K562 (cell line): ENCODE data around the gene MUSK. TPM values are rescaled to one million over a fixed set of nuclear protein-coding genes. Genes with fewer than 3 reads are reported as not detected.

Experiments used
- ATAC-seq: fragments of 200-7000 bp; cut with Tn5 transposase; 3 replicates; pipeline ENCODE4 v1.9.1; 2020; ENCODE audit warnings: moderate library complexity
- BruUV-seq: library from RNA; stranded (reverse); fragments of 400-500 nt; replicated peaks from 2 replicates; lab custom pipeline; 2021; lab: Mats Ljungman, UMichigan
- CTCF ChIA-PET: fragments of 300-600 bp; formaldehyde crosslinking; extraction: SDS; loops from one replicate; lab custom pipeline; 2021; ENCODE audit warnings: low intra/inter-chr PET ratio; lab: Yijun Ruan, JAX
- POLR2A ChIA-PET: fragments of 300-600, 350-650 bp; sonication (Branson Sonifier 250); formaldehyde crosslinking; extraction: SDS; loops from one replicate; lab custom pipeline; 2021; ENCODE audit warnings: antibody characterized with exemption, inconsistent platforms; lab: Yijun Ruan, JAX
- DNase-seq, 4 experiments: peaks; one replicate each; pipeline versions ENCODE4 v3.0.0 to v3.0.0-alpha.2; 2011 to 2018; ENCODE audit warnings: low spot score in 3 of 4, mixed read lengths in 3 of 4; ENCODE audit errors: extremely low read depth in 1 of 4
- FAIRE-seq: peaks from 2 replicates; lab custom pipeline; 2011; peaks lifted over from hg19 to GRCh38; lab: Jason Lieb, UNC
- H2AFZ ChIP-seq: 2 replicates; pipeline ENCODE4 v1.6.0; 2011; ENCODE audit warnings: low read depth, low read length, control low read depth, inconsistent platforms
- H3K27ac ChIP-seq: fragments of 200-600 bp; 3 replicates; pipeline ENCODE4 v1.8.0; 2011; ENCODE audit warnings: low read depth, mild to moderate bottlenecking, control low read depth, inconsistent platforms, low read length, moderate library complexity, mixed read lengths; ENCODE audit errors: extremely low read depth
- H3K27me3 ChIP-seq, 2 experiments: fragments of 300-600 bp in 1 of 2; 2 replicates in 1 of 2; 3 replicates in 1 of 2; pipeline versions ENCODE4 v1.6.0 to v1.8.0; 2011; ENCODE audit warnings: inconsistent platforms in 2 of 2, low read length in 2 of 2, mild to moderate bottlenecking in 1 of 2, mixed read lengths in 1 of 2, moderate library complexity in 1 of 2; ENCODE audit not compliant: control insufficient read depth in 2 of 2, insufficient read depth in 2 of 2
- H3K36me3 ChIP-seq: fragments of 300-600 bp; 3 replicates; pipeline ENCODE4 v1.8.0; 2011; ENCODE audit warnings: mild to moderate bottlenecking, low read length, inconsistent platforms; ENCODE audit not compliant: control insufficient read depth, insufficient read depth
- H3K4me1 ChIP-seq, 2 experiments: fragments of 200-600 bp in 1 of 2; replicated peaks in 1 of 2; 2 replicates in 1 of 2; 3 replicates in 1 of 2; pipeline versions ENCODE4 v1.5.1 to v1.8.0; 2011; ENCODE audit warnings: inconsistent platforms in 2 of 2, low read length in 2 of 2, mild to moderate bottlenecking in 1 of 2, mixed read lengths in 1 of 2, moderate library complexity in 1 of 2; ENCODE audit not compliant: control insufficient read depth in 2 of 2, insufficient read depth in 2 of 2
- H3K4me2 ChIP-seq: 2 replicates; pipeline ENCODE4 v1.6.1; 2011; ENCODE audit warnings: low read length, control low read depth, inconsistent platforms, mixed read lengths; ENCODE audit not compliant: insufficient read depth
- H3K4me3 ChIP-seq: fragments of 200-600 bp; sonication (generic), shearing (Covaris generic); 2 replicates; pipeline ENCODE4 v1.5.1; 2016; ENCODE audit warnings: control low read depth, inconsistent platforms
- H3K79me2 ChIP-seq: fragments of 200-600 bp; 3 replicates; pipeline ENCODE4 v1.8.0; 2011; ENCODE audit warnings: low read length, inconsistent platforms; ENCODE audit not compliant: control insufficient read depth, insufficient read depth
- H3K9ac ChIP-seq, 2 experiments: 2 replicates each; pipeline versions ENCODE4 v1.6.0 to v1.6.1; 2011; ENCODE audit warnings: low read depth in 2 of 2, low read length in 2 of 2, control low read depth in 1 of 2, inconsistent platforms in 1 of 2, mild to moderate bottlenecking in 1 of 2, mixed read lengths in 1 of 2; ENCODE audit not compliant: insufficient read depth in 1 of 2
- H3K9me1 ChIP-seq: one replicate; pipeline ENCODE4 v1.6.0; 2011; ENCODE audit warnings: inconsistent platforms, mild to moderate bottlenecking, low read length, moderate library complexity; ENCODE audit not compliant: control insufficient read depth, insufficient read depth
- H3K9me3 ChIP-seq: replicated peaks from 2 replicates; pipeline ENCODE4 v1.5.1; 2011; ENCODE audit warnings: low read depth, low read length, inconsistent platforms; ENCODE audit not compliant: control insufficient read depth, insufficient read depth
- H4K20me1 ChIP-seq: replicated peaks from 2 replicates; pipeline ENCODE4 v1.6.1; 2011; ENCODE audit warnings: low read length, inconsistent platforms, mixed read lengths; ENCODE audit not compliant: control insufficient read depth, insufficient read depth
- CREB3L1 ChIP-seq: fragments of 450-650 bp; IDR thresholded peaks from 2 replicates; pipeline ENCODE4 v1.6.1; 2014; ENCODE audit warnings: low read depth, mild to moderate bottlenecking, moderate library complexity, borderline replicate concordance
- CTBP1 ChIP-seq: fragments of 450-650 bp; IDR thresholded peaks from 2 replicates; pipeline ENCODE4 v1.6.1; 2016; ENCODE audit warnings: borderline replicate concordance
- ERF ChIP-seq: fragments of 450-650 bp; formaldehyde crosslinking; IDR thresholded peaks from 2 replicates; pipeline ENCODE4 v1.4.0; 2020; ENCODE audit warnings: mild to moderate bottlenecking, mixed read lengths
- ETS1 ChIP-seq: conservative IDR thresholded peaks from 2 replicates; pipeline ENCODE4 v1.6.1; 2011; ENCODE audit warnings: low read depth, mild to moderate bottlenecking, low read length; ENCODE audit not compliant: control insufficient read depth
- FOS ChIP-seq: IDR thresholded peaks from 3 replicates; pipeline ENCODE4 v1.6.1; 2011; ENCODE audit not compliant: insufficient read length; ENCODE audit errors: extremely low read depth
- HEY1 ChIP-seq: fragments of 250-450 bp; sonication (Bioruptor Pico); IDR thresholded peaks from 2 replicates; pipeline ENCODE4 v1.5.0; 2020; ENCODE audit warnings: mild to moderate bottlenecking, moderate library complexity, borderline replicate concordance
- KDM1A ChIP-seq, 2 experiments: fragments of 450-650 bp; IDR thresholded peaks; 2 replicates each; pipeline ENCODE4 v1.6.1; 2016; ENCODE audit warnings: mild to moderate bottlenecking in 2 of 2
- KLF16 ChIP-seq: IDR thresholded peaks from 2 replicates; pipeline ENCODE4 v1.6.1; 2016; ENCODE audit warnings: antibody characterized with exemption
- MLX ChIP-seq, 2 experiments: fragments of 450-650 bp in 1 of 2; sonication (generic) in 1 of 2; formaldehyde crosslinking; conservative IDR thresholded peaks; 2 replicates each; pipeline versions ENCODE4 v1.4.0 to v1.8.1; 2020 to 2022; ENCODE audit warnings: mild to moderate bottlenecking in 1 of 2, missing genetic modification reagents in 1 of 2
- SAP30 ChIP-seq: fragments of 200-600 bp; sonication (generic); IDR thresholded peaks from 2 replicates; pipeline ENCODE4 v1.6.1; 2012; ENCODE audit warnings: borderline replicate concordance, low read depth, mild to moderate bottlenecking, moderate library complexity, low read length, control low read depth, inconsistent platforms; ENCODE audit not compliant: insufficient read depth, poor library complexity, severe bottlenecking
- SETDB1 ChIP-seq: IDR thresholded peaks from one replicate; pipeline ENCODE4 v1.6.1; 2012; ENCODE audit warnings: low read length, control low read depth, inconsistent platforms
- STAT5A ChIP-seq: IDR thresholded peaks from 2 replicates; pipeline ENCODE4 v1.6.1; 2012; ENCODE audit warnings: low read length, inconsistent platforms, borderline replicate concordance
- TOE1 ChIP-seq, 2 experiments: fragments of 450-650 bp in 1 of 2; sonication (generic) in 1 of 2; formaldehyde crosslinking in 1 of 2; IDR thresholded peaks; 2 replicates each; pipeline versions ENCODE4 v1.7.1 to v1.8.0; 2016 to 2022; ENCODE audit warnings: borderline replicate concordance in 2 of 2, mild to moderate bottlenecking in 2 of 2, antibody characterized with exemption in 1 of 2, inconsistent platforms in 1 of 2, low read depth in 1 of 2, missing genetic modification reagents in 1 of 2, moderate library complexity in 1 of 2
- ZBTB2 ChIP-seq: fragments of 450-650 bp; IDR thresholded peaks from 2 replicates; pipeline ENCODE4 v1.6.1; 2016; ENCODE audit warnings: antibody characterized with exemption
- ZBTB49 ChIP-seq: sonication (generic); formaldehyde crosslinking; IDR thresholded peaks from 2 replicates; pipeline ENCODE4 v1.8.0; 2022; ENCODE audit warnings: missing genetic modification reagents, mild to moderate bottlenecking, borderline replicate concordance
- WGBS: fragments of 100-300 bp; shearing (Covaris generic); methylation state at CpG from one replicate; pipeline ENCODE4 v1.1.6; 2016; ENCODE audit warnings: low coverage, mixed read lengths; ENCODE audit not compliant: insufficient coverage; ENCODE audit errors: missing lambda C conversion rate; 5-methylcytosine and 5-hydroxymethylcytosine counted together
- in situ Hi-C: fragments of 300-500 bp; cut with MboI; formaldehyde crosslinking; loops from 4 replicates; pipeline ENCODE4 v1.15.0; 2018; ENCODE audit warnings: inconsistent platforms, mixed read lengths
- intact Hi-C: fragments of 100-400 bp; cut with micrococcal nuclease; formaldehyde crosslinking; loops from 2 replicates; pipeline ENCODE4 v1.14.2; 2022
- polyA plus RNA-seq, 8 experiments: library from polyadenylated mRNA; depleted of rRNA in 4 of 8; stranded (reverse) in 5 of 8; unstranded in 3 of 8; fragments of >200 nt; fragmentation: Nextera tagmentation in 2 of 8; fragmentation: Illumina TruSeq in 1 of 8; extraction: Ambion mirVana in 2 of 8; extraction: Trizol in 1 of 8; gene quantifications; 2 replicates each; pipeline versions ENCODE4 v1.2.1 to v1.2.3, GENCODE V29; 2011 to 2014; ENCODE audit warnings: inconsistent platforms in 1 of 8, missing spikeins in 1 of 8
- total RNA-seq, 7 experiments: library from RNA; depleted of rRNA in 6 of 7; stranded (reverse); fragments of >200 nt in 6 of 7; fragmentation: Illumina TruSeq in 2 of 7; extraction: Trizol in 2 of 7; gene quantifications; 2 replicates each; pipeline versions ENCODE4 v1.2.1 to v1.2.3, GENCODE V29; 2011 to 2021; ENCODE audit warnings: low replicate concordance in 1 of 7

The MUSK gene
- total and polyA plus RNA-seq, 9 of the 15 experiments (the other 6 are each of a cell fraction or from before 2014, with no cell fraction given) = not detected

GRCh38 chr9:110825950-110826349 is 157.4 kb downstream of the MUSK start:
- FAIRE-seq (no peak), DNase-seq (no peak), ATAC-seq (no peak)
- ChIA-PET CTCF (no interaction called here), POLR2A (no interaction called here)
- 0% methylated on average over 2 of the region's 2 CpGs for WGBS
- Histone ChIP-seq H3K79me2 (no peaks in the 10 kb centered on the region), H2AFZ (no peak overlapping the region), H3K9me3 (no peaks in the 10 kb centered on the region), H3K36me3 (no peaks in the 10 kb centered on the region), H3K9ac (no peak overlapping the region), H3K4me1 (no peaks in the 10 kb centered on the region), H4K20me1 (no peaks in the 10 kb centered on the region), H3K27me3 (no peaks in the 10 kb centered on the region), H3K4me2 (no peak overlapping the region), H3K9me1 (no peaks in the 10 kb centered on the region), H3K4me3 (no peak overlapping the region), H3K27ac (no peak overlapping the region)
- intact Hi-C loops = no loop called here
- BruUV-seq = no TSS peak
- in situ Hi-C loops = no loop called here
- TF ChIP-seq KDM1A (IDR thresholded peaks at IDR 0.05) = no peak
- TF ChIP-seq ERF (CRISPR knock-in tag) = no peak
- no peak for TF ChIP-seq CREB3L1
- TF ChIP-seq MLX (CRISPR knock-in tag; conservative IDR thresholded peaks at IDR 0.05) = no peak
- TF ChIP-seq FOS = no peak
- TF ChIP-seq TOE1 (IDR thresholded peaks at IDR 0.05; ENCODE audit: borderline replicate concordance) = no peak
- TF ChIP-seq TOE1 (CRISPR knock-in tag; IDR thresholded peaks at IDR 0.05; ENCODE audit: borderline replicate concordance, low read depth) = no peak
- no peak for TF ChIP-seq KLF16
- no peak for TF ChIP-seq CTBP1
- TF ChIP-seq ZBTB2 = no peak
- no peak for TF ChIP-seq SETDB1
- TF ChIP-seq STAT5A = no peak
- no peak for TF ChIP-seq SAP30
- no peak for TF ChIP-seq ZBTB49
- no peak for TF ChIP-seq HEY1 (CRISPR knock-in tag)
- no peak for TF ChIP-seq ETS1
